GM19467 (cell line): ENCODE measurements around the gene STXBP6.

ENCODE experiments used
- ATAC-seq: cut with Tn5 transposase; IDR thresholded peaks from one replicate; pipeline ENCODE4 v1.9.1; 2021; ENCODE audit warnings: mild to moderate bottlenecking, moderate library complexity; ENCODE audit not compliant: unreplicated experiment

The STXBP6 gene

DNA sequence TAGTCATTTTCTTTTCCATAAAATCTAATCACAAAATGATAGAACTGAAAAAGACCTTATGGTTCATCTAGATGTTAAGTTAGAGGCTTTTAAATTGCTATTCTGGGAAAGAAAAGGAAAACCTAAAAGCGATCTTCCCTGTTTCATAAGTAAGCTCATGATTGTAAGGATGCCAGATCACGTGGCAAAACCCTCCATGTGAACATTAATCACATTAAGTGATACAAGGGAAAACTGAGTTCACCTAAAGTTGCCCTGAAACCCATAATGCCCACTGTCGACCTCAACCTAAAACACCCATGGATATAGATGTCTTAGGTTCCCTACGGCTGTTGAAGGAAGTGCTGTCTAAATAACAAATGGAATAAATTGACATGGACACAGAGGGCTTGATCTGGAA, 3.0 kb upstream of the STXBP6 start:
- ATAC-seq: no peak

DNA sequence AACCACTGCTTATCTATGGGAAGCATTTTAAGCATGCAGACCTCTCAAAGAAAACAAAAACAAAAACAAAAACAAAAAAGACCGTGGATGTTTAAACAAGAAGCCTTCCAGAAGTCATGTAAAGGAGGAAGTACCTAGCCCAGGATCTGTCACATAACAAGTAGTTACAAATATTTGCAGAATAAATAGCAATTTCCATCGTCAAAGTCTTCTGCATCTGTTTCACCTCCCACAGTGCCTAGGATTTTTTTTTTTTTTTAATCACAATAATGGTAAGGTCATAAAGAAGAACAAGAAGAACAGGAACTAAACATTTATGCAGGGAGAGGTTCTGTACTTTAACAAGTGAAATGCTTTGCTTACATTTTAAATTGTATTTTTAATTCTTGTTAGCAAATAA, 2.4 kb upstream of the STXBP6 start:
- ATAC-seq: no peak

DNA sequence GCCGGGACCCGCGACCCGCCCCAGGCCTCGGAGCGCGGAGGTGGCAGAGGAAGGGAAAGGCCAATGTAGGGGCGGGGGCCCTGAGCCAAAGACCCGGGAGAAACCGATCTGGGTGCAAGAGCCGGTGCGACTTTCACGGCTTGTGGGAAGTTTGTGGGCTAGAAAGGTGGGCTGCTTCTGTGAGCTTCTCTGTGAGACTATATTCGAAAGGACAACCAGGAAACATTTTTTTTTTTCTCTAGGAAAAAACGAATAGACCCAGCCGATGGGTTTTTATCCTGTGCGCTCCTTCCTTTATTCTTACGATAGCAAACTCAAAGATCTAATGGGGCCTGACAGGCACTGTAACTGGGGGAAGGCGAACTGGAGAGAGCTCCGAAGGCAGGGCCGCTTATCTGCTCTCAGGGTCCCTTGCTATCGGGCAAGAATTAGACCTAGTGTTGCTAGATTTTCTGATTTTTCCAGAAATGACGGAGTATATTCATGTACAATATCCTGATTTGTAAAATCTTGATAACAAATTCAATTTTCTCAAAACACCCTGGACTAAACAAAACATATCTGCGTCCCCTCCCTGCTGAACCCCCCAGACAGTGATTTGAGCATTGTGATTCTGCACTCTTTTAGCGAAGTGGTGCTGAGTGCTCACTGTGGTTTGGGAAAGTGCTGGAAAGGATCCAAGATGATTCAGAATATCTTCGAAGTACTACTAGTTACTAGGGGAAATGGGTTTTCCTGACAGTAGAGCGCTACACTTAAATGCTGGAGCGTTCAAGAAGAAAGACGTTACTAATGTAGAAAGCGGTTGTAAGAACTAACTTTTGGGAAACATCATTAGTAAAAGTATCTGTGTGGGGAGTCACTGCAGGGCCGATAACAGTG, 563 bp upstream of the STXBP6 start:
- no peak for ATAC-seq

DNA sequence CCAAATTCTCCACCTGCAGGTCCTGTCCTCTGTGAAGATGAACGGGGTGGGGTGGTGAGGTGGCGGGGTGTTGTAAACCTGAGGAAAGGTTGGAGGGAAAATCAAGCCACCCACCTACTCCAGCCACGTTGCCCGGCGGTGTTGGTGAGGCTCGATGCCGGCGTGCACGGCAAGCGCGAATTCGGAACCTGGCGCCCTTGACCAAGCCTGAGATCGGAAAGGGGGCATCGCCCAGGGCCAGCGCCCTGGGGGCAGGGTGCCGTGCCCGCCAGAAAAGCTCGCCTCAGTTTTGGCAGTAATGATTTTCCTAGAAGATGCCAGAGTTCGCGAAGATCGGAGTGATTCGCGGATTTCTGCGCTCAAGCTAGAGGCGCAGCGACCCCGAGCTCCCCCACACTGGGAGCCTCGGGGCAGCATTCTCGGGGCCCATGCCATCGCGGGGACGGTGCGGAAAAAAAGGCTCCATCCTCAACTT, 817 bp downstream of the STXBP6 start:
- ATAC-seq: no peak

DNA sequence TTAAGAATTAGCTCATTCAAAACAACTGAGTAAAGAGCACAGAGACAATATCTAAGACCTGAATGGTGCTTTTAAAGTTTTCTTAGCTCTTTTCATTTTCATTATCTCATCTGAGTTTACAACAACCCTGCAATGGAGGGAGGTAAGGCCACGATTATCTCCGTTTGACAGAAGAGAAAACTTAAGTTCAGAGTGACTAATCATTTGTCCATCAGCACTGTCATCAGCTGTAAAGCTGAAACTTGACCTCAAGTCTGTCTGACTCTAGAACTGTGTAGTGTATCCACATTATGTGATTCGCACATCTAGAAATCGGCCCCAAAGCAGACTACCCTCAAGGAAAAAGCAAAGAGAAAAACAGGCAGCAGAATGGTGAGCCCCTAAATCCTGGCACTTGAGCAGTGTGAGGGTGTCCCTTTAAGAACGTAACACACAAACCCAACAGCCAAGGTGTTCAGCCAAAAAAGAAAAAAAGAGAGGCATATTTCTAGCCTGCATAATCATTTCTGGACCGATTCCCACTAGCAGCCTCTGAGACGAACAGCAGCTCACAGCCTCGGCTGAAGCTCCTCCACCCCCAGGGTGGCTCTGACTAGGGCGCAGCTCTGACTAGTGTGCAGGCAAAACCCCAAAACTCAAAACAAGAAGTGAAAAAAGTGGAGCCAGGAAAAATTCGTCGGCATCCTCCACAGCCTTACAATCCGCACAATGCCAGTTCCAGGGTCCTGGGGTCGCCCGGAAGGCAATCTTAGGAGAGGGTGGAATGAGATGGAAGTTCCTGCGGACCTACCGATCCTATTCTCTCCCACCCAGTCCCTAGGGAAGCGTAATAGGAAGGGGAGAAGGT, 1.6 kb downstream of the STXBP6 start:
- ATAC-seq: no peak

DNA sequence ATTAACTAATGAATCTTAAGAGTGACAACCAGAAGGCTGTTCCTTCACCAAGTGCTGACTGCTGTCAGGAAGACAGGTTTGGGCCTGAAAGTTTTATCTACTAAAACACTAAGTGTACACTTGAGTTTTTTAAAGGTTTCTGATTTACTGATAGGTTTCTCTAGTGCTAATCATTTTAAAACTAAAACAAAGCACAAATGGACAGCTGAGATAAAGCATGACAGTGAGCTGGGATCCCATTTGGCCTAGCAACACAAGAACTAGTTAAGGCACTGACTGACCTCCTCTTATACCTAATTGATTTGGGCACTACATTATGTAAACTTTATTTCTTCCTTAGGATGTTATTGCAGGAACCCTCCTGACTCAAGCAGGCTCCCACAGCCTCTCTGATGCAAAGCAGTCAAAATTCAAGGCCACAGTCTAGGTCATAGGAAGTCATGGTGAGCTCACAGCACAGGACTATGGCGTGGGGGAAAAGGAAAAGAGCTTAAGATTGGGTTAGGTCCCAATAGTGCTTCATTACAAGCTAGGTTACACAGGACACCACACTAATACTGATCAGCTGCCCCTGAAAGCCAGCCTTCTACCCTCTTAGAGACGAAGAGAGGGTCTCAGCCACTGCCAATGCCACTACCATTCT, 3.5 kb downstream of the STXBP6 start:
- no peak for ATAC-seq

DNA sequence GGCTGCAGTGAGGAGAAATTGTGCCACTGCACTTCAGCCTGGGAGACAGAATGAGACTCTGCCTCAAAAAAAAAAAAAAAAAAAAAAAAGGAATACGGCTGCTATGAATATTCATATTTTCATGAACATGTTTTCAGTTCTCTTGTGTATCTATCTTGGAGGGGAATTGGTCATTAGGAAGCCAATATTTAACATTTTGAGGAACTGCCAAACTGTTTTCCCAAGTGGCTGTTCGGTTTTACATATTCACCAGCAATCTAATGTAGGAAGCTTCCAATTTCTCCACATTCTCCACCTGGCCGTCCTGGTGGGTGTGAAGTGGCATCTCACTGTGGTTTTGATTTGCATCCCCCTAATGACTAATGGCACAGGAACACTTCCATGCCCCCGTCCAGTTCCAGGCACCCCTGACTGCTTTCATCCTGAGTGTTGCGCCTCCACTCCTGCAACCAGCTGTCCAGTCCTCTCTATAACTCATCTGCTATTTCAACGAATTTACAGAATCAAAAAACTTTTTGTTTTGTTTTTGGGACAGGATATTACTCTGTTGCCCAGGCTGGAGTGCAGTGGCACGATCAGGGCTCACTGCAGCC, 5.7 kb downstream of the STXBP6 start:
- ATAC-seq: no peak

DNA sequence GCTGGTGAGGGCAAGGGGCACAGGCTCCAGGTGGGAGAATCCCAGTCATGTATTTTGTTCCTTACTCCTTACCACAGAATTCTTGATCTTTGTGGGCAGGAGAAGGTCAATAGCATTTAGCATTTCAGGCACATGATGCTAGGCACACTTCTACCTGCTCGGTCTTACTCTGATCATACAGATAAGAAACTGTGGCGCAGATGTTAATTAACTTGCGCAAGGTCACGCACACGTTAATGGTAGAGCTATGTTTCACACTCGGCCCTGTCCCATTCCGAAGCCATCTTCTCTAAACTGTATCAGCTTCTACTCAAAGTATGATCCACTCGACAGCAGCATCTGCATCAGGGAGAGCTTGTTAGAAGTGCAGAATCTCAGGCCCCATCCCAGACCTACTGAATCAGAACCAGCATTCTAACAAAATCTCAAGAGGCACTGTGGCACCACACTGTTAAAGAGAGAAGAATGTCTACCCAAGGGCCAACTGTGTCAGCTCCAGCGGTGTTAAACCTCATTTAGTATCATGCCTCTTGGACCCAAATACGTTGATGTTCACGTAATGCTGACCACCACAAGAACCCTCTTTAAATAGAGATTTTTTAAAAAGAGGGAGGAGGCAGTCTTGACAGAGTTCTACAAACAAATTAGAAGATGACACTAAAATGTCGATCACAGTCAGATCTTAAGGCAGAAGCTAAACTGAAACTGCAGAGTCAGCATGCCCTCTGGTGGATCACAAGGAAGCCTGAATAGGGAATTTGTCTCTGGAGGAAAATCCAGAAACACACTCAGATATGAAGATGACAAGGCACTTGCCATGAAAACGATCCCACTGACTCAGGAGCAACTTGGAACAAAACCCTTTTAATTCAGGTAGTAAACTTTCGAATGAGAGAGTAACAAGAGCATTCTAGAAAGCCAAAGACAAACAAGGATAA, 7.3 kb downstream of the STXBP6 start:
- no peak for ATAC-seq

DNA sequence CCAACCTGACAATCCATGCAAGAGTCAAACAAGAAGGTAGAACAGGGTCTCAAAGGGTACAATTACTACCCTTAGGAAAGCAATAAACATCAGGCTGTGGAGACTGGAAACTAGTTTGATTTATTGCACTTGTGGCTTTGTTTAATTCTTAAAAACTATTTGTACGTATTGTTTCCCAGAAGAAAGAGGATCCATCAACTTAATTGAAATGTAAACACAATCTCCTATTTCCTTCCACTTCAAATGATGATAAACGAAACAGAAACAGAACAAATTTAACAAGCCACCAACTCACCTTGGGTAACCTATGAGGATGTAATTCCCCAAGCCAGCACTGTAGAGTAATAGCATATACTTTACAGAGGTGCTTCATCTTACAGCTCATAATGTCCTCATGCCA, 8.0 kb downstream of the STXBP6 start:
- ATAC-seq: no peak

DNA sequence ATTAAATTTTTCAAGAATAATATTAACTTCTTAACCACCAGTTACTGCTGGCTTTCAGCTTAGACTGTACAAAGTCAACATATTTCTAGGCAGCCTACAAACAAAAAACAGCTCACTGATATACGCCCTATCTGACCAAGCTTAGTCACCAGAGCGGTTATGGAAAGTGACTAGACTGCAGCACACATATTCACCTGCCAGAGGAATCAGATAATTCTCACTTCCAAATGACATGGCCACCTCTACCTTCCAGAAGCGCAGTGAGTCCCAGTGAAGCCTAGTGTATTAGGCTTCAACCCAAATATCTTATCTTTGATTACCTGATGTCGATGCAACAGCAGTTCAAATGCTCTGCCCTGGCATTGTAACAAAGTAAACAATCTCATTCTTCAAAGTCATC, 8.5 kb downstream of the STXBP6 start:
- no peak for ATAC-seq

DNA sequence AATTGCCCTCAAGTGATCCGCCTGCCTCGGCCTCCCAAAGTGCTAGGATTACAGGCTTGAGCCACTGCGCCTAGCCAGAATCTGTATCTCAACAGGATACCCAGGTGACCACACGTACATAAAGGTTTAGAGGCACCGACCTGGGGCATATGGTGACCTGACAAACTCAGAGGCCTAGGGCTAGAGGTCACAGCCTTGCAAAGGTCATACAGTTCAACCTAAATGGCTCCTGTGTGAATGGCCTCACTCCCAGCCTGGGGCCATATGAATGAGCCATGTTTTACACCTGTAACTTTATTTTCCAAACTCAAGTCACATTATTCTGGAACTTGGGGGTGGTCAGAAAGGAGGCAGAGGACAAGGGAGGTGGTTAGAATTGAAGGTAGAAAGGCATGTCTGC, 10.0 kb downstream of the STXBP6 start:
- no peak for ATAC-seq

DNA sequence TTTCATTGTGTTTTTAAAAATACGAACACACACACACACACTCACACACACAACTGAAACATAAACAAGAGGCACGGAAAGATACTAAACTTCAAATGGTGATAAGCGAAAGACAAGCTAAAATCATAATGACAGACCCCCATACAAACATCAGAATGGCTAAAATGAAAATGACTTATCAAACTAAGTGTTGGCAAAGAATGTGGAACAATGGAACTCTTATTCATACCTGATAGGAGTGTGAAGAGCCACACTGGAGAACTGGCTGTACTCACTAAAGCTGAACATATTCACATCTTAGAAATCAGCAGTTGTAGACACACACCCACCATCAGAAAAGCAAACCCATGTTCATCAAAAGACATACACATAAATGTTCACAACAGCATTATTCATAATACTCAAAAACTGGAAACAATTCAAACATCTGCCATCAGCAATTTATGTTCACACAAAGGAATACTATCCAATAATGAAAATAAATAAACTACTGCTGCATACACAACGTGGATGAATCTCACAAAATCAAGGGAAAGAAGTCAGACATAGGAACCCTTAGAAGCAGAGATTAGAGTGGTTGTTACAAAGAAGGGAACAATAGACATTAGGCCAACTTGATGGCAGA, 11.8 kb downstream of the STXBP6 start:
- no peak for ATAC-seq

DNA sequence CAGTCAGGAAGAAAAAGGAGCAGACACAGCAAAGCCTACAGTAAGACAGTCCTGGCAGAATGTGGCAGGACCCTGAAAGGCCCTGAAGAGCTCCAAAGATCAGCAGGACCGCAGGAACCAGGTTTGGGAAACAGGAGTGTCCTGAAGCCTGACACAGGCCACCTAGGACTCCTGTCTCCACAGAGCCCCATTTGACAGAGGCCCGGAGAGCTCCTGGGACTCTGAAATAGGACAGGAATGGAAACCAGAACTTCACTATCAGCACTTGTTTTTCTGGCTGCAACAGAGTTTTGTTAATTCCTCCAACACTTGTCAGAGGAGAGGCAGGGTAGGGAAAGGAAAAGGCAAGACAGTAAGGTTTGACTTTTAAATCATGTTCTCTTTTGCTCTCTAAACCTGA, 12.9 kb downstream of the STXBP6 start:
- no peak for ATAC-seq

DNA sequence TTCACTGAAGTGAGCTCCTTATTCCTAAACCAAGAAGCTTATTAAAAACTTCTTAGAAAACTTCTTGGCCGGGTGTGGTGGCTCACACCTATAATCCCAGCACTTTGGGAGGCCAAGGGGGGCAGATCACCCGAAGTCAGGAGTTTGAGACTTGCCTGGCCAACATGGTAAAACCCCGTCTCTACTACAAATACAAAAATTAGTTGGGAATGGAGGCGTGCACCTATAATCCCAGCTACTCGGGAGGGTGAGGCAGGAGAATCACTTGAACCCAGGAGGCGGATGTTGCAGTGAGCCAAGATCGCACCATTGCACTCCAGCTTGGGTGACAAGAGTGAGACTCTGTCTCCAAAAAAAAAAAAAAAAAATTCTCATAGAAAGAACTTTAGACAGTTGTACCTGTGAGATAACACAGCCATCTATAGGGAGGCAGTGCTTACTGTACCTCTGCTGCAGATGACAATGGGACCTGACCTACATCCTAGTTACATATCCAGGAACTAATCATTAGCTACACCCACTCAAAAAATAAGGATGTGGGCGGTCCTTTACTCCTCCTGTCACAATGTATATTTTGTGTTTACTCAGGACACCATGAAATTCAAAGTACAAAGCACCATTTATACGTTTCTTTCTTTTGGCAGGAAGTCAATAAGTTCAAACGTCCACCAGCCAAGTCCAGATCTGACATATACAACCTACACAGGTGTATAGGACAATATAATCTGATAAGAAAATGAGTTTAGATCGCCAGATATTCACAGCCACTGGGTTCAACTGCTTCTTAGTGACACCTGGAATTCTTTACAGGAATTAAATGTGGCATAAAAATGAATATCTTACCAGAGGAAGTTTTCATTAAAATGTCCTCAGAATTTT, 14.9 kb downstream of the STXBP6 start:
- no peak for ATAC-seq

DNA sequence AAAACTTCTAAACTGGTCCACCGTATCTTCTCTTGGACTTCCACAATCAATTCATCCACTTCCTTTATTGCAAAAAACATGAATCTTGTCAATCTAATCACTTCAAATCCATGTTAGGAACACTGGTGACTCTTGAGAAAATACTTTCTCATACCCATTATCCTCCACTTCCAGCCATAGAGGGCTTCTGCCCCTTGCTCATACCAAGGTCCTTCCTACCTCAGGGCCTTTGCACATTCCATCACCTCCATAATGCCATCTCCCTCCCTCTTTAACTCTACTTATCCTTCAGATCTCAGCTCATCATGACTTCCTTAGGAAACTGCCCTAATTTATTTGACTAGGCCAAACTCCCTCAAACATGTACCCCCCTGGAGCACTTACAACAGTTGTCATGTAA, 16.6 kb downstream of the STXBP6 start:
- ATAC-seq: no peak

DNA sequence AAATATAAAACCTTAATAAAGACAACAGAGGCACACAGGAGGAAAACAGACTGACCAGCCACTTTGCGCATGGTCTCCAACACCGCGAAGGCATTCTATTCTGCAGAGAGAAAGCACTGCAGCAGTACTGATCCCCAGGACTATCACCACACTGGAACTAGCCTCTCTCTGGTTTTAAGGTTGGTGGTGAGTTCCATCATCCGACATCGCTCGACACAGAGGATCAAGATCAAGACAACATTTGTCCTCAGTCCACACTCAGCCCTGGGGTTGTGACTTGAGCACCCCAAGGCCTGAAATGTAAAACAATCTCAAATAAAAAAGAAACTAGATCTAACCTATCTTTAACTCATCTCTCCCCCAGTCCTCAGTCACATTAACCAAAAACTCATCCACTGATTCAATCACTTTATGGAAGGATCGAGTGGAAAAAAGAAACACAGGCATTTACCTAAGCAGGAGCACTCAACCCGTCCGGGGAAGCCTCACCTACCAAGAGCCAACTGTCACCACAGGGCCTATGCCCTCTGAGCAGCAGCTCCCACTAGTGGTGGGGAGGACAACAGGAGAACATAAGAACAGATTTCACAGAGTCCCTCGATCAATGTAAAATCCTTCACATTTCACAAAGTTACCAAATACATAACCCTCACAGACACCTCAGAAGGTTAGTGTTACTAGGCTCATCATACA, 17.7 kb downstream of the STXBP6 start:
- ATAC-seq: no peak

DNA sequence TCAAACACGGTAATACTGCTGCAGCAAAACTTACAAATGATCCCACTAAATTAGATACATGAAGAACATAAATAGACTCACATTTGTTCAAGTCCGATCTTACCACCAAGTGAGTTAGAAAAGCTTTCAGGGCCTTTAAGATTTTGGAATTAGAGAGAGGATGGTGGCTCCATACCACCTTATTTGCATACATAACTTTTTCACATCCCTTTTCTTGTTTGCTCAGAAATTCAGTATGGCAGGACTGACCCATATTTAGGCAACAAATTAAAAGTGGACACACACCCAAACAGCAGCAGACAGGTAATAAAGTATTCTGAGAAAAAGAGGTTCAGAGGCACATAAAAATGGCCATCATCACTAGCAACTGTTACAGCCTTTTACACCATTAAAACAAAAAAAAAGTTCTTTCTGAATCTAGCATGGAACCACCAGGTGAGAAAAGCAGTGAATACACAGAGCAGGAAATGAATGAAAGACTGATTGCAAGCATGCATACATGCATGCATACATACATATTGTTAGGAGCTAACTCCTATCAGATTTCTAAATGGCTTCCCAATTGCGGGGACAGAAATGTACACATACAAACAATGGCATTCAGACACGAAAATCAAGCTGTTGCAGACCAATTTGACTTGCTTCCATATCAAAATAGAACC, 23.3 kb downstream of the STXBP6 start:
- peak; percentile 84 for ATAC-seq
